ENCODE results near the gene ZNF70. TPM values are rescaled to one million over a fixed set of nuclear protein-coding genes. Genes with fewer than 3 reads are reported as not detected.

The ZNF70 gene
- total and polyA plus RNA-seq, 2 of the 13 experiments (the other 11 are each of a cell fraction or from before 2014, with no cell fraction given) = 0.62 to 3.6 TPM

DNA sequence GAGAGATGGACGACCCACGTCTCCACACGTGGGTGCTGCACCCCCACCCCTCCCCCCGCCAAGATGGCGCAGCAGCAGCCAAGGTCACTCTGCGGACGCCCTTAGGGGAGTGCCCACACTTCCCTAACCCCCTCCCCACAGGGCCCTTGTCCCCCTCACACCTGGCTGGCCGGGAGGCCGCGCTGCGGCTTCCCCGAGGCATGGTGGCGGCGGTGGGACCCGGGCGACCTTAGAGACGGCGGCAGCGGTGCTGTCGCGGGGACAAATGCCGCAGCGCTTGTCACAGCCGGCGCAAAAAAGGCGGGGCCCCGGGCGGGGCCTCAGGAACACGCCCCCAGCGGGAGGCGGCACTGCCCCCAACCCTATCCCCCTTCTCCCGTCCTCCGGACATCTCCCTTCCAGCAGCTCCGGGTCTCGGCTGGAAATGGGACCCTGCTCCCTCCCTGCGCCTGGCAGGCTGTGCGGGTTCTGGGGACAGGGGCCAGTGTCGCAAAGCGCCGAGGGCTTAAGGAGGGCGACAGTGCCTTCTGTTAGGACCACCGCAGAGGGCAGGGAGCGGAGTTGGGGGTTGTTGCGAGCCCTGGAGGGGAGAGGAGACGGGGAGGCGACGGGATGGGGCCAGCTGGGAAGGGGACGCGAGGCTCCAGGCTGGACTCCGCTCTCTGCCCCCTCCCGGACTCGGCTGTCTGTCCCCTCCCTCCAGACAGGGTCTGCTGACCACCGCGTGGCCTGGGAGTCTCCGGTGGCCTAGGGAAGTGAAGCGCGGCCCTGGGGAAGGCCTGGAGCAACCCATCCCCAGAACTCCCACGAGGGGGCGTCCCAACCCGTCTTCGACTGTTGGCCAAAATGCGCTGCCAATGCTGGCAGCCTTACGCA lies 17.0 kb upstream of the ZNF70 start, which contains the start of gene CHCHD10 (continued):
- TF ChIP-seq GZF1 (CRISPR knock-in tag; IDR thresholded peaks at IDR 0.05) (peak; percentile 73; the same call in 1 of the 2 replicates), PLRG1 (conservative IDR thresholded peaks at IDR 0.05) (no peak), MAFF (IDR thresholded peaks at IDR 0.05; ENCODE audit: low read depth, low read length) (no peak), TSC22D2 (CRISPR knock-in tag; IDR thresholded peaks at IDR 0.05; ENCODE audit: borderline replicate concordance) (peak; percentile 66; the same call in 1 of the 2 replicates), NCOA2 (CRISPR knock-in tag; IDR thresholded peaks at IDR 0.05) (no peak), ZNF224 (CRISPR knock-in tag; IDR thresholded peaks at IDR 0.05) (no peak), TAF1 (CRISPR knock-in tag; IDR thresholded peaks at IDR 0.05) (peak; percentile 72), SP4 (CRISPR knock-in tag; IDR thresholded peaks at IDR 0.05) (peak; percentile 69), RFXAP (CRISPR knock-in tag; IDR thresholded peaks at IDR 0.05; ENCODE audit: borderline replicate concordance) (0 out of 2 replicates have a peak, but pooled peaks have one; percentile 74), ZNF644 (CRISPR knock-in tag; IDR thresholded peaks at IDR 0.05; ENCODE audit: low read depth) (no peak), ELF4 (CRISPR knock-in tag; IDR thresholded peaks at IDR 0.05; ENCODE audit: borderline replicate concordance) (no peak), NAIF1 (CRISPR knock-in tag; IDR thresholded peaks at IDR 0.05; ENCODE audit: borderline replicate concordance) (peak; percentile 59; the same call in 1 of the 2 replicates), ZNF781 (CRISPR knock-in tag; IDR thresholded peaks at IDR 0.05; ENCODE audit: borderline replicate concordance, not compliant biosample characterization) (peak; percentile 27), MTA1 (CRISPR knock-in tag; IDR thresholded peaks at IDR 0.05; ENCODE audit: borderline replicate concordance) (peak; percentile 49), HOXA3 (CRISPR knock-in tag; IDR thresholded peaks at IDR 0.05) (peak; percentile 62), NFKB2 (CRISPR knock-in tag; IDR thresholded peaks at IDR 0.05; ENCODE audit: borderline replicate concordance) (peak; percentile 12; the same call in 1 of the 2 replicates), ZNF263 (CRISPR knock-in tag; IDR thresholded peaks at IDR 0.05) (no peak), ISL2 (CRISPR knock-in tag; IDR thresholded peaks at IDR 0.05) (0 out of 2 replicates have a peak, but pooled peaks have one; percentile 19)
- TF ChIP-seq, protein P1, sequence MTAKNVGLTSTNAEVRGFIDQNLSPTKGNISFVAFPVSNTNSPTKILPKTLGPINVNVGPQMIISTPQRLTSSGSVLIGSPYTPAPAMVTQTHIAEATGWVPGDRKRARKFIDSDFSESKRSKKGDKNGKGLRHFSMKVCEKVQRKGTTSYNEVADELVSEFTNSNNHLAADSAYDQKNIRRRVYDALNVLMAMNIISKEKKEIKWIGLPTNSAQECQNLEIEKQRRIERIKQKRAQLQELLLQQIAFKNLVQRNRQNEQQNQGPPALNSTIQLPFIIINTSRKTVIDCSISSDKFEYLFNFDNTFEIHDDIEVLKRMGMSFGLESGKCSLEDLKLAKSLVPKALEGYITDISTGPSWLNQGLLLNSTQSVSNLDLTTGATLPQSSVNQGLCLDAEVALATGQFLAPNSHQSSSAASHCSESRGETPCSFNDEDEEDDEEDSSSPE (CRISPR knock-in tag; IDR thresholded peaks at IDR 0.05) = peak; percentile 29; the same call in 1 of the 2 replicates
- TF ChIP-seq, protein P2, sequence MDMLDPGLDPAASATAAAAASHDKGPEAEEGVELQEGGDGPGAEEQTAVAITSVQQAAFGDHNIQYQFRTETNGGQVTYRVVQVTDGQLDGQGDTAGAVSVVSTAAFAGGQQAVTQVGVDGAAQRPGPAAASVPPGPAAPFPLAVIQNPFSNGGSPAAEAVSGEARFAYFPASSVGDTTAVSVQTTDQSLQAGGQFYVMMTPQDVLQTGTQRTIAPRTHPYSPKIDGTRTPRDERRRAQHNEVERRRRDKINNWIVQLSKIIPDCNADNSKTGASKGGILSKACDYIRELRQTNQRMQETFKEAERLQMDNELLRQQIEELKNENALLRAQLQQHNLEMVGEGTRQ (IDR thresholded peaks at IDR 0.05; ENCODE audit: low read depth, low read length) = no peak
- TF ChIP-seq, protein P2 (CRISPR knock-in tag; IDR thresholded peaks at IDR 0.05; ENCODE audit: borderline replicate concordance) = peak; percentile 41; the same call in 1 of the 2 replicates
- TF ChIP-seq, protein P3, sequence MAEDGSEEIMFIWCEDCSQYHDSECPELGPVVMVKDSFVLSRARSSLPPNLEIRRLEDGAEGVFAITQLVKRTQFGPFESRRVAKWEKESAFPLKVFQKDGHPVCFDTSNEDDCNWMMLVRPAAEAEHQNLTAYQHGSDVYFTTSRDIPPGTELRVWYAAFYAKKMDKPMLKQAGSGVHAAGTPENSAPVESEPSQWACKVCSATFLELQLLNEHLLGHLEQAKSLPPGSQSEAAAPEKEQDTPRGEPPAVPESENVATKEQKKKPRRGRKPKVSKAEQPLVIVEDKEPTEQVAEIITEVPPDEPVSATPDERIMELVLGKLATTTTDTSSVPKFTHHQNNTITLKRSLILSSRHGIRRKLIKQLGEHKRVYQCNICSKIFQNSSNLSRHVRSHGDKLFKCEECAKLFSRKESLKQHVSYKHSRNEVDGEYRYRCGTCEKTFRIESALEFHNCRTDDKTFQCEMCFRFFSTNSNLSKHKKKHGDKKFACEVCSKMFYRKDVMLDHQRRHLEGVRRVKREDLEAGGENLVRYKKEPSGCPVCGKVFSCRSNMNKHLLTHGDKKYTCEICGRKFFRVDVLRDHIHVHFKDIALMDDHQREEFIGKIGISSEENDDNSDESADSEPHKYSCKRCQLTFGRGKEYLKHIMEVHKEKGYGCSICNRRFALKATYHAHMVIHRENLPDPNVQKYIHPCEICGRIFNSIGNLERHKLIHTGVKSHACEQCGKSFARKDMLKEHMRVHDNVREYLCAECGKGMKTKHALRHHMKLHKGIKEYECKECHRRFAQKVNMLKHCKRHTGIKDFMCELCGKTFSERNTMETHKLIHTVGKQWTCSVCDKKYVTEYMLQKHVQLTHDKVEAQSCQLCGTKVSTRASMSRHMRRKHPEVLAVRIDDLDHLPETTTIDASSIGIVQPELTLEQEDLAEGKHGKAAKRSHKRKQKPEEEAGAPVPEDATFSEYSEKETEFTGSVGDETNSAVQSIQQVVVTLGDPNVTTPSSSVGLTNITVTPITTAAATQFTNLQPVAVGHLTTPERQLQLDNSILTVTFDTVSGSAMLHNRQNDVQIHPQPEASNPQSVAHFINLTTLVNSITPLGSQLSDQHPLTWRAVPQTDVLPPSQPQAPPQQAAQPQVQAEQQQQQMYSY (CRISPR knock-in tag; IDR thresholded peaks at IDR 0.05) = no peak
- TF ChIP-seq, protein P4, sequence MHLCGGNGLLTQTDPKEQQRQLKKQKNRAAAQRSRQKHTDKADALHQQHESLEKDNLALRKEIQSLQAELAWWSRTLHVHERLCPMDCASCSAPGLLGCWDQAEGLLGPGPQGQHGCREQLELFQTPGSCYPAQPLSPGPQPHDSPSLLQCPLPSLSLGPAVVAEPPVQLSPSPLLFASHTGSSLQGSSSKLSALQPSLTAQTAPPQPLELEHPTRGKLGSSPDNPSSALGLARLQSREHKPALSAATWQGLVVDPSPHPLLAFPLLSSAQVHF (CRISPR knock-in tag; IDR thresholded peaks at IDR 0.05) = no peak
